SK-N-SH treated with all-trans-retinoic acid at 6 μM for 48 hours (cell line): ENCODE data around the gene TMEM132A.

ENCODE experiments used
- ATAC-seq: fragments of 200-7000 bp; cut with Tn5 transposase; 3 replicates; pipeline ENCODE4 v1.9.1; 2020; ENCODE audit warnings: mild to moderate bottlenecking, moderate library complexity
- ARNTL ChIP-seq: fragments of 450-650 bp; formaldehyde crosslinking; IDR thresholded peaks from 2 replicates; pipeline ENCODE4 v1.5.0; 2020; ENCODE audit warnings: low read depth, mild to moderate bottlenecking, moderate library complexity, borderline replicate concordance
- BACH2 ChIP-seq: fragments of 250-450 bp; sonication (Bioruptor Pico); IDR thresholded peaks from 2 replicates; pipeline ENCODE4 v1.9.0; 2021; ENCODE audit warnings: mild to moderate bottlenecking, borderline replicate concordance
- CSDC2 ChIP-seq: fragments of 250-450 bp; sonication (Bioruptor Pico); IDR thresholded peaks from 2 replicates; pipeline ENCODE4 v1.5.0; 2020; ENCODE audit warnings: mild to moderate bottlenecking, moderate library complexity
- GLIS3 ChIP-seq: fragments of 250-450 bp; sonication (Bioruptor Pico); IDR thresholded peaks from 2 replicates; pipeline ENCODE4 v1.5.0; 2020; ENCODE audit warnings: mild to moderate bottlenecking, moderate library complexity
- ISL1 ChIP-seq: fragments of 250-450 bp; sonication (Bioruptor Pico); IDR thresholded peaks from 2 replicates; pipeline ENCODE4 v2.1.2; 2022; ENCODE audit warnings: mild to moderate bottlenecking, moderate library complexity
- OSR1 ChIP-seq: fragments of 250-450 bp; sonication (Bioruptor Pico); IDR thresholded peaks from 2 replicates; pipeline ENCODE4 v1.8.0; 2022; ENCODE audit warnings: moderate library complexity, mild to moderate bottlenecking, inconsistent platforms
- PPARA ChIP-seq: fragments of 250-450 bp; sonication (Bioruptor Pico); IDR thresholded peaks from 2 replicates; pipeline ENCODE4 v1.5.0; 2020; ENCODE audit warnings: mild to moderate bottlenecking, borderline replicate concordance
- RARB ChIP-seq: fragments of 250-450 bp; sonication (Bioruptor Pico); IDR thresholded peaks from 2 replicates; pipeline ENCODE4 v1.8.0; 2021; ENCODE audit warnings: mild to moderate bottlenecking, moderate library complexity
- SNAI2 ChIP-seq: fragments of 250-450 bp; sonication (Bioruptor Pico); IDR thresholded peaks from 2 replicates; pipeline ENCODE4 v1.5.0; 2020; ENCODE audit warnings: mild to moderate bottlenecking, moderate library complexity
- TCF4 ChIP-seq: fragments of 250-450 bp; sonication (Bioruptor Pico); IDR thresholded peaks from 2 replicates; pipeline ENCODE4 v1.8.0; 2021; ENCODE audit warnings: mild to moderate bottlenecking, moderate library complexity, borderline replicate concordance
- TOX ChIP-seq: fragments of 250-450 bp; sonication (Bioruptor Pico); IDR thresholded peaks from 2 replicates; pipeline ENCODE4 v1.8.0; 2021; ENCODE audit warnings: mild to moderate bottlenecking, moderate library complexity, borderline replicate concordance
- ZFP30 ChIP-seq: fragments of 450-650 bp; formaldehyde crosslinking; IDR thresholded peaks from 2 replicates; pipeline ENCODE4 v1.5.0; 2022; ENCODE audit warnings: mild to moderate bottlenecking, moderate library complexity
- ZNF565 ChIP-seq: fragments of 450-650 bp; formaldehyde crosslinking; conservative IDR thresholded peaks from 2 replicates; pipeline ENCODE4 v1.5.0; 2020; ENCODE audit warnings: low read depth, mild to moderate bottlenecking, moderate library complexity
- ZNF70 ChIP-seq: fragments of 450-650 bp; formaldehyde crosslinking; IDR thresholded peaks from 2 replicates; pipeline ENCODE4 v1.5.0; 2020; ENCODE audit warnings: mild to moderate bottlenecking, moderate library complexity
- ZNF8 ChIP-seq: fragments of 450-650 bp; formaldehyde crosslinking; IDR thresholded peaks from 2 replicates; pipeline ENCODE4 v1.5.0; 2020; ENCODE audit warnings: mild to moderate bottlenecking, moderate library complexity
- TF ChIP-seq, protein P1 (sequence below): fragments of 250-450 bp; sonication (Bioruptor Pico); IDR thresholded peaks from 2 replicates; pipeline ENCODE4 v1.5.0; 2020; ENCODE audit warnings: mild to moderate bottlenecking, moderate library complexity
- TF ChIP-seq, protein P2 (sequence below): fragments of 250-450 bp; sonication (Bioruptor Pico); IDR thresholded peaks from 2 replicates; pipeline ENCODE4 v1.8.0; 2021; ENCODE audit warnings: low read depth, mild to moderate bottlenecking, moderate library complexity, borderline replicate concordance
- TF ChIP-seq, protein P3 (sequence below): fragments of 250-450 bp; sonication (Bioruptor Pico); IDR thresholded peaks from 2 replicates; pipeline ENCODE4 v1.5.1; 2021; ENCODE audit warnings: mild to moderate bottlenecking, moderate library complexity
- TF ChIP-seq, protein P4 (sequence below): fragments of 250-450 bp; sonication (Bioruptor Pico); IDR thresholded peaks from 2 replicates; pipeline ENCODE4 v1.5.1; 2020; ENCODE audit warnings: low read depth, mild to moderate bottlenecking, moderate library complexity

TMEM132A gene

DNA sequence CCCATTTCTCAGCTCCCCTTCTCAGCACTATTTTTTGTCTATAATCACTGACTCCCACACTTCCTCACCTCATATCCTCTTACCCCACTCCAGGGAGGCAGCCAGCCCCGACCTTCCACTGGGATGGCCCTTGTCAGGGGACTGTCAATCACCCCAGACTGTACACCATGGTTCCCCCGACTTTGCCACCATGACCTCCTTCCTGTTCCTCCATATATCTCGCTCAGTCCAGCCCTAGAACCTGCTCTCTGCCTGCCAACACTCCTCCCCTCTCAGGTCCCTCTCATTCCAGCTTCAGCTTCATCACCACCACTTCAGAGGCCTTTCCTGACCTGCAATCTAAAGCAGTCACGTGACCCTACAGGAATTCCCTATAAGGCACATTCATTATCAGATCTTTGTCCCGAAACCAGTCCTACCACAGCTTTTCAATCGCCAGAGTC is 34.4 kb upstream of the TMEM132A start:
- no peak; the same call in 2 of the 3 replicates for ATAC-seq
- TF ChIP-seq SNAI2 (CRISPR knock-in tag) (no peak), ZNF8 (CRISPR knock-in tag) (no peak)
- TF ChIP-seq, all 23 proteins: peak for 0

DNA sequence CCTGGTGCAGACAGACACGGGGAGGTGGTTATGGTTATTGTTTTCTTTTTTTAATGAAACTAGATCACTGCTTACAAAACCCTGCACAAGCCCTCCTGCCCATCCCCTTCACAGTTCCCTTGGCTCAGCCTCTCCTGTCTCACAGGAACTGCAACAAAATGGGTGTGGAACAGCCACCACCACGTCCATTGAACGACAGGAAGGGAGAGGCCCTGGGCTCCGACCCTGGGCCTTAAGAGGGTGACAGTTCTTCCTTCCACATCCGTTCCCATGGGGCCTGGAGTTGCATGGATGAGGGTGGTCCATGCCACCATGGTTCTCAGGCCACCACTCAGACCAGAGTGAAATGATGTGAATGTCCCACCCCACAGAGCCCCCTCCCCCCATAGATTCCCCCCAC is 33.6 kb upstream of the TMEM132A start:
- no peak for TF ChIP-seq TOX (CRISPR knock-in tag)
- no peak for TF ChIP-seq BACH2 (CRISPR knock-in tag)
- TF ChIP-seq ARNTL (CRISPR knock-in tag): no peak
- no peak for TF ChIP-seq OSR1
- no peak for TF ChIP-seq CSDC2
- no peak for TF ChIP-seq ZFP30 (CRISPR knock-in tag)
- no peak for TF ChIP-seq PPARA (CRISPR knock-in tag)
- no peak for ATAC-seq

DNA sequence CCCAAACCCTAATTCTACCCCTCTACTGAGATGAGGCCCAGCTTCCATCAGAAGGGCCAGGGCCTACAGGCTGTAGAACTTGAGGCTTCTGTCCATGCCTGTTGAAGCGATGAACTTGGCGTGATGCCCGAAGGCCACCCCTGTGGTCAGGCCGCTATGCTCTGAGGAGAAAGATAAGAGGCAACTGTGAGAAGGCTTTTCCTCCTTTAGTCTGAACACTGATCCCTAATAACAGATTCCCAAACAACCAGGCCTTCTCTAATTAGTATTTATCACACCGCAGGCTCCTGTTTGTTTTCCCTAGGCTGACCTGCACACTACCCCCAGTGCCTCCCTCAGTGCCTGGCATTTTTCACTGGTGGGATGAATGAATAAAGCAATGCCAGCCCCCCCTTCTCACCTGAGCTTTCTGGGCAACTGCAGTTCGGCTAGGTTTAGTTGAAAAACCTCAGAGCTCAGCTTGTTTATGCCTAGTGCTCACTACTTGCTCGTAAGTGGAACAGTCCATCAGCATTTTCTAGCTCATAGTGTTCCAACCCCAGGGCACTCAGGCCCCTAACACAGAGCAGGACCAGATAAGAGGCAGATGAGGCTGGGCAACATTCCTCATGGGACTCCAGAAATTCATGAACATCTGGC is 33.0 kb upstream of the TMEM132A start:
- TF ChIP-seq ZFP30 (CRISPR knock-in tag): no peak

DNA sequence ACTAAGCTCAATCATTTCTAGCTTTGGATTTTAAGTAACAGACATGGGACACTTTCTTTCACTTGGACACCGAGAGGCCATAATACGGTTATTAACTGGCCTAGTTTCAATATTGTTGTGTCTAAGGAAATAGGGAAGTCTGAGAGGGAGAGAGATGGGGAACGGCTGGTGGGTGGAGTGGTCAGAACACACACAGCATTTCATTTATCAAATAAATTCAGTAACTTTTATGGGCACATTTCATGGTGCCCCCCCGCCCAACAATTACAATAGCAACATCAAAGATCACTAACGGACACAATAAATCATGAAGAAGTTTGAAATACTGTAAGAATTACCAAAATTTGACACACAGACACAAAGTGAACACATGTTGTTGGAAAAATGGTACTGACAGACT is 28.6 kb upstream of the TMEM132A start:
- ATAC-seq: no peak

More for the DNA sequence above, 33.0 kb upstream of the TMEM132A start:
- ATAC-seq: no peak

DNA sequence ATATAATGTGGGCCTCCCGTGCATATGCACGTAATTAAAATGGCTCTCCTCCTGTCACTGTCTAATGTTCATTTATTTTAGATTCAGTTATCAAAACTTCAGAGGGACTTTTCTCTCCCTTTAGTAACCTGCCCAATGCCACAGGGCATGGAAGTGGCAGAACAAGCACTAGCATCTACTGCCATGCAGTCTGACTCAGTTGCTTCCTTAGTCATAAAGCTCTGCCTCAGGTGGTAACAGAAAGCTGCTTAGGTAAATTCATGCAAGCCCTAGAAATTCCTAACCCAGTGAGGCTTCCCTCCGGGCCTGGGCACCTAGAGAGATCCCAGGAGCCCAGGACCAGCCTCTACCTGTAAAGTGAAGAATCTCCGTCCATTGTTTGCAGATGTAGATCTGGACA is 26.8 kb upstream of the TMEM132A start:
- no peak for TF ChIP-seq ZNF70 (CRISPR knock-in tag)
- no peak for TF ChIP-seq ISL1 (CRISPR knock-in tag)
- TF ChIP-seq GLIS3: no peak
- no peak for TF ChIP-seq PPARA (CRISPR knock-in tag)
- no peak for TF ChIP-seq ZNF8 (CRISPR knock-in tag)
- TF ChIP-seq ZFP30 (CRISPR knock-in tag): no peak
- TF ChIP-seq TCF4 (CRISPR knock-in tag): no peak
- TF ChIP-seq ZNF565: no peak
- TF ChIP-seq, protein P1, sequence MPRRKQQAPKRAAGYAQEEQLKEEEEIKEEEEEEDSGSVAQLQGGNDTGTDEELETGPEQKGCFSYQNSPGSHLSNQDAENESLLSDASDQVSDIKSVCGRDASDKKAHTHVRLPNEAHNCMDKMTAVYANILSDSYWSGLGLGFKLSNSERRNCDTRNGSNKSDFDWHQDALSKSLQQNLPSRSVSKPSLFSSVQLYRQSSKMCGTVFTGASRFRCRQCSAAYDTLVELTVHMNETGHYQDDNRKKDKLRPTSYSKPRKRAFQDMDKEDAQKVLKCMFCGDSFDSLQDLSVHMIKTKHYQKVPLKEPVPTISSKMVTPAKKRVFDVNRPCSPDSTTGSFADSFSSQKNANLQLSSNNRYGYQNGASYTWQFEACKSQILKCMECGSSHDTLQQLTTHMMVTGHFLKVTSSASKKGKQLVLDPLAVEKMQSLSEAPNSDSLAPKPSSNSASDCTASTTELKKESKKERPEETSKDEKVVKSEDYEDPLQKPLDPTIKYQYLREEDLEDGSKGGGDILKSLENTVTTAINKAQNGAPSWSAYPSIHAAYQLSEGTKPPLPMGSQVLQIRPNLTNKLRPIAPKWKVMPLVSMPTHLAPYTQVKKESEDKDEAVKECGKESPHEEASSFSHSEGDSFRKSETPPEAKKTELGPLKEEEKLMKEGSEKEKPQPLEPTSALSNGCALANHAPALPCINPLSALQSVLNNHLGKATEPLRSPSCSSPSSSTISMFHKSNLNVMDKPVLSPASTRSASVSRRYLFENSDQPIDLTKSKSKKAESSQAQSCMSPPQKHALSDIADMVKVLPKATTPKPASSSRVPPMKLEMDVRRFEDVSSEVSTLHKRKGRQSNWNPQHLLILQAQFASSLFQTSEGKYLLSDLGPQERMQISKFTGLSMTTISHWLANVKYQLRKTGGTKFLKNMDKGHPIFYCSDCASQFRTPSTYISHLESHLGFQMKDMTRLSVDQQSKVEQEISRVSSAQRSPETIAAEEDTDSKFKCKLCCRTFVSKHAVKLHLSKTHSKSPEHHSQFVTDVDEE (CRISPR knock-in tag): no peak
- ATAC-seq: no peak

More for the DNA sequence above, 28.6 kb upstream of the TMEM132A start:
- TF ChIP-seq, protein P2, sequence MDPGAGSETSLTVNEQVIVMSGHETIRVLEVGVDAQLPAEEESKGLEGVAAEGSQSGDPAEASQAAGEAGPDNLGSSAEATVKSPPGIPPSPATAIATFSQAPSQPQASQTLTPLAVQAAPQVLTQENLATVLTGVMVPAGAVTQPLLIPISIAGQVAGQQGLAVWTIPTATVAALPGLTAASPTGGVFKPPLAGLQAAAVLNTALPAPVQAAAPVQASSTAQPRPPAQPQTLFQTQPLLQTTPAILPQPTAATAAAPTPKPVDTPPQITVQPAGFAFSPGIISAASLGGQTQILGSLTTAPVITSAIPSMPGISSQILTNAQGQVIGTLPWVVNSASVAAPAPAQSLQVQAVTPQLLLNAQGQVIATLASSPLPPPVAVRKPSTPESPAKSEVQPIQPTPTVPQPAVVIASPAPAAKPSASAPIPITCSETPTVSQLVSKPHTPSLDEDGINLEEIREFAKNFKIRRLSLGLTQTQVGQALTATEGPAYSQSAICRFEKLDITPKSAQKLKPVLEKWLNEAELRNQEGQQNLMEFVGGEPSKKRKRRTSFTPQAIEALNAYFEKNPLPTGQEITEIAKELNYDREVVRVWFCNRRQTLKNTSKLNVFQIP (CRISPR knock-in tag): no peak
- TF ChIP-seq RARB (CRISPR knock-in tag) (no peak), GLIS3 (no peak), ARNTL (CRISPR knock-in tag) (no peak), OSR1 (no peak), ZNF70 (CRISPR knock-in tag) (no peak)
- TF ChIP-seq, protein P3, sequence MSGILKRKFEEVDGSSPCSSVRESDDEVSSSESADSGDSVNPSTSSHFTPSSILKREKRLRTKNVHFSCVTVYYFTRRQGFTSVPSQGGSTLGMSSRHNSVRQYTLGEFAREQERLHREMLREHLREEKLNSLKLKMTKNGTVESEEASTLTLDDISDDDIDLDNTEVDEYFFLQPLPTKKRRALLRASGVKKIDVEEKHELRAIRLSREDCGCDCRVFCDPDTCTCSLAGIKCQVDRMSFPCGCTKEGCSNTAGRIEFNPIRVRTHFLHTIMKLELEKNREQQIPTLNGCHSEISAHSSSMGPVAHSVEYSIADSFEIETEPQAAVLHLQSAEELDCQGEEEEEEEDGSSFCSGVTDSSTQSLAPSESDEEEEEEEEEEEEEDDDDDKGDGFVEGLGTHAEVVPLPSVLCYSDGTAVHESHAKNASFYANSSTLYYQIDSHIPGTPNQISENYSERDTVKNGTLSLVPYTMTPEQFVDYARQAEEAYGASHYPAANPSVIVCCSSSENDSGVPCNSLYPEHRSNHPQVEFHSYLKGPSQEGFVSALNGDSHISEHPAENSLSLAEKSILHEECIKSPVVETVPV: no peak
- TF ChIP-seq, protein P4, sequence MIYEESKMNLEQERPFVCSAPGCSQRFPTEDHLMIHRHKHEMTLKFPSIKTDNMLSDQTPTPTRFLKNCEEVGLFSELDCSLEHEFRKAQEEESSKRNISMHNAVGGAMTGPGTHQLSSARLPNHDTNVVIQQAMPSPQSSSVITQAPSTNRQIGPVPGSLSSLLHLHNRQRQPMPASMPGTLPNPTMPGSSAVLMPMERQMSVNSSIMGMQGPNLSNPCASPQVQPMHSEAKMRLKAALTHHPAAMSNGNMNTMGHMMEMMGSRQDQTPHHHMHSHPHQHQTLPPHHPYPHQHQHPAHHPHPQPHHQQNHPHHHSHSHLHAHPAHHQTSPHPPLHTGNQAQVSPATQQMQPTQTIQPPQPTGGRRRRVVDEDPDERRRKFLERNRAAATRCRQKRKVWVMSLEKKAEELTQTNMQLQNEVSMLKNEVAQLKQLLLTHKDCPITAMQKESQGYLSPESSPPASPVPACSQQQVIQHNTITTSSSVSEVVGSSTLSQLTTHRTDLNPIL (CRISPR knock-in tag): no peak
